Naive thymus-derived CD8-positive, alpha-beta T cell (primary cell): ENCODE results near the gene BACH2. TPM values are rescaled to one million over a fixed set of nuclear protein-coding genes. Genes with fewer than 3 reads are reported as not detected.

Source experiments
- ATAC-seq, 2 donors: fragments of 150-1000 bp; cut with Tn5 transposase in 1 of 2; sonication (Bioruptor Pico), chemical (Tn5 transposase) in 1 of 2; 1 replicate in 1 of 2; 2 replicates in 1 of 2; pipeline ENCODE4 v1.10.0; 2021; ENCODE audit warnings: mild to moderate bottlenecking in 2 of 2, moderate library complexity in 2 of 2
- POLR2A ChIA-PET: fragments of 350-600 bp; sonication (Branson Sonifier 250); formaldehyde crosslinking; loops from one replicate; lab custom pipeline; 2021; ENCODE audit warnings: antibody characterized with exemption; lab: Charles Lee
- DNase-seq, 10 donors: peaks; one replicate each; pipeline versions ENCODE4 v3.0.0 to v3.0.0-alpha.2; 2020 to 2022
- H3K27ac Mint-ChIP-seq, 10 donors: one replicate each; pipeline ENCODE4 v1.8.0; 2020 to 2022; ENCODE audit warnings: mild to moderate bottlenecking in 10 of 10, mixed read lengths in 10 of 10, moderate library complexity in 4 of 10, inconsistent platforms in 1 of 10
- H3K27me3 Mint-ChIP-seq, 5 donors: one replicate each; pipeline ENCODE4 v1.8.0; 2021 to 2022; ENCODE audit warnings: mixed read lengths in 5 of 5
- H3K36me3 Mint-ChIP-seq, 3 donors: one replicate each; pipeline ENCODE4 v1.8.0; 2020 to 2022; ENCODE audit warnings: mixed read lengths in 3 of 3, mild to moderate bottlenecking in 2 of 3, inconsistent platforms in 1 of 3
- H3K4me1 Mint-ChIP-seq, 4 donors: one replicate each; pipeline ENCODE4 v1.8.0; 2021 to 2022; ENCODE audit warnings: mixed read lengths in 4 of 4
- H3K4me3 Mint-ChIP-seq, 10 donors: one replicate each; pipeline ENCODE4 v1.8.0; 2020 to 2022; ENCODE audit warnings: mild to moderate bottlenecking in 10 of 10, mixed read lengths in 10 of 10, moderate library complexity in 6 of 10, inconsistent platforms in 1 of 10
- H3K9me3 Mint-ChIP-seq, 9 donors: one replicate each; pipeline ENCODE4 v1.8.0; 2020 to 2022; ENCODE audit warnings: mixed read lengths in 9 of 9, mild to moderate bottlenecking in 3 of 9, inconsistent platforms in 1 of 9, moderate library complexity in 1 of 9
- polyA plus RNA-seq, 3 donors: library from polyadenylated mRNA; unstranded; fragments of 300-500 nt; fragmentation: Illumina TruSeq; gene quantifications; one replicate each; pipeline ENCODE4 v1.2.3, GENCODE V29; 2021
- total RNA-seq, 8 experiments: library from RNA in 2 of 8; stranded (reverse) in 2 of 8; gene quantifications; one replicate each; pipeline ENCODE4 v1.2.3 and lab custom pipeline; 2021 to 2026

The BACH2 gene
- total and polyA plus RNA-seq, 5 experiments from 2014 or later: 17.5 to 126 (median 29.3) TPM

DNA sequence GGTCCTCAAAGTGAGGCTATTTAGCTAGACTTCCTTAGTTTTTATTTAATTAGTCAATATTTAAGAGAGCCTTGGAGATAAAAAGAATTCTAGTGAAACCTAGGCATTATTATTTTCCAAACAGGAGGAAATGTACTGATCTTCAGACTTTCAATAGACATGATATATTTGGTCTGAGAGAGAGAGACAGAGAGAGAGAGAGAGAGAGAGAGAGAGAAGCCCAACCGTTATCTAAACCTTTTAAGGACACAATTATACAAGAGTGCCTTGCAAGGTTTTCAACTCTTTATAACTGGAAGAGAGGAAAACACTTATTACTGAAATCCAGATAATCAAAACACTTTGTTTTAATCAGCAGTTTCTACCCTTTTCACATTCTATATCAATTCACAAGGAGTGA lies 64.8 kb downstream of the BACH2 start:
- POLR2A ChIA-PET: interaction anchor here (0.7 to 2.5 kb wide), 3 partner anchors 13 to 64 kb away, joined by 3 to 8 read pairs (median 5); no protein-coding TSS in a partner anchor
- H3K4me3 Mint-ChIP-seq: peak overlapping the region in 9 of 10 donors; percentile 19 to 85 (median 58)

DNA sequence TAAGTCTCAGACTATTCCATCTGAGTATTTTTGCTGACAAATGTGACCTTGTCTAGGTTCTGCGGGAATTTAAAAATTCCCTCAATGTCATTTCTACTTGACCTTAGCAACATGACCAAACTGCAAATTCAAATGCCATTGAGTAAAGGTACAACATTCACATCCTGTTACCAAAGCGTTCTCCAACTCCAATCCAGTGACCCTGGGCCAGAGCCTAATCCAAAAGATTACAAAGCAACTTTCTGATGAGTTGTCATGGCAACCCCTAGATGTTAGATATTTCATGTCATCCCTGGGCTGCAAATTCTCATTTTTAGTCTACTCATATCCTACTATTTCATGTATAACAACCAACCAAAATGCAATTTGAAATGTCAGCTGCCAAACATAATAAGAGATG lies 65.3 kb downstream of the BACH2 start:
- peaks cover 0 to 6% (median 4%) of the 10 kb centered on the region in 3 donors for H3K36me3 Mint-ChIP-seq
- peak overlapping the region in 8 of 10 donors; percentile 20 to 85 (median 60) for H3K4me3 Mint-ChIP-seq
- H3K4me1 Mint-ChIP-seq: peaks cover 64 to 100% (median 97%) of the 10 kb centered on the region in 4 donors
- H3K9me3 Mint-ChIP-seq: no peaks in the 10 kb centered on the region
- ATAC-seq (no peak), DNase-seq (no peak)
- no peaks in the 10 kb centered on the region for H3K27me3 Mint-ChIP-seq
- peak overlapping the region; percentile 92 to 99 (median 96) for H3K27ac Mint-ChIP-seq
- POLR2A ChIA-PET: interaction anchor here (1.2 to 1.9 kb wide), 4 partner anchors 9 to 64 kb away, joined by 3 to 11 read pairs (median 4); no protein-coding TSS in a partner anchor

More for the DNA sequence above, 64.8 kb downstream of the BACH2 start:
- DNase-seq: no peak
- Mint-ChIP-seq H3K4me1 (peaks cover 65 to 100% (median 98%) of the 10 kb centered on the region in 4 donors), H3K27me3 (no peaks in the 10 kb centered on the region), H3K9me3 (no peaks in the 10 kb centered on the region), H3K27ac (peak overlapping the region; percentile 92 to 99 (median 96)), H3K36me3 (peaks cover 0 to 6% (median 5%) of the 10 kb centered on the region in 3 donors)
- no peak for ATAC-seq

DNA sequence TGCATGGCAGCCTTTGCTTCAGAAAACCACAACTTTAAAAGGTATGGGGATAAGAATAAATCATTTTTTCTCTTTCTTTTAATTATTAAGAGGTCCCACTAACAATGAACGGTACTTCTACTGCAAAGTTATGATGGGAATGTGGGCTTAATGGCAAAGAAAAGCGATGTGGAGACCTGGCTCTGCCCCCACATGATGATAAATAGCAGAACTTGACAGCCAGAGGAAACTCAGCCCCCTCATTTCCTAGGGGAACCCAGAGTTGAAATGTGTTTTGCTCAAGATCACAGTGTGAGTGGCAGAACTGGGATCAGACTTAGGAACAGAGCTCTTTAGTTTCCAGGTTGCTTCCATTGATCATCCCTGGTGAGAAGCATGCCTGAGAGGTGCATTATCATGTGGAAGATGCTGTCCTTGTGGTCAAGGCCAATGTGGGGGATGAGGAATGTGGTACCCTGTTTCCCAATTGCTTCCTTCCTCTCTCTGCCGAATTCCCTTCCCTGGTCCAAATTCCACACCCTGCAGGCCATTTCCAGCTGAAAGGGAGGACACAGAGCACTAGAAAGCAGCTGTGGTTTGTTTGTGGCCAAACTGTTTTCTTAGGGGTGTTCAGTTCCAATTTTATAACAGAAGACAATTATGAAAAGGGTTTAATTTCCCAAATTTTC lies 66.0 kb downstream of the BACH2 start:
- Mint-ChIP-seq H3K27me3 (no peaks in the 10 kb centered on the region), H3K27ac (peak overlapping the region; percentile 92 to 99 (median 96)), H3K4me1 (peaks cover 65 to 100% (median 97%) of the 10 kb centered on the region in 4 donors), H3K4me3 (peak overlapping the region in 9 of 10 donors; percentile 16 to 85 (median 61)), H3K36me3 (peaks cover 0 to 7% (median 6%) of the 10 kb centered on the region in 3 donors), H3K9me3 (no peaks in the 10 kb centered on the region)
- POLR2A ChIA-PET: interaction anchor here (1.2 to 1.7 kb wide), 3 partner anchors 8 to 21 kb away, joined by 3 to 11 read pairs (median 3); no protein-coding TSS in a partner anchor
- ATAC-seq (no peak), DNase-seq (no peak)

GRCh38 chr6:90229331-90230010 lies 67.2 kb downstream of the BACH2 start:
- POLR2A ChIA-PET: interaction anchor here (0.6 to 1.7 kb wide), 7 partner anchors 11 to 67 kb away, joined by 3 to 11 read pairs (median 3); partner anchors contain the start of gene BACH2
- peaks cover 0 to 10% (median 9%) of the 10 kb centered on the region in 3 donors for H3K36me3 Mint-ChIP-seq
- DNase-seq (peak in 1 of 10 donors; percentile 31), ATAC-seq (no peak)
- peak overlapping the region in 9 of 10 donors; percentile 5 to 71 (median 58) for H3K4me3 Mint-ChIP-seq
- no peaks in the 10 kb centered on the region for H3K27me3 Mint-ChIP-seq
- peaks cover 62 to 99% (median 94%) of the 10 kb centered on the region in 4 donors for H3K4me1 Mint-ChIP-seq
- peak overlapping the region; percentile 88 to 99 (median 94) for H3K27ac Mint-ChIP-seq
- H3K9me3 Mint-ChIP-seq: no peaks in the 10 kb centered on the region

DNA sequence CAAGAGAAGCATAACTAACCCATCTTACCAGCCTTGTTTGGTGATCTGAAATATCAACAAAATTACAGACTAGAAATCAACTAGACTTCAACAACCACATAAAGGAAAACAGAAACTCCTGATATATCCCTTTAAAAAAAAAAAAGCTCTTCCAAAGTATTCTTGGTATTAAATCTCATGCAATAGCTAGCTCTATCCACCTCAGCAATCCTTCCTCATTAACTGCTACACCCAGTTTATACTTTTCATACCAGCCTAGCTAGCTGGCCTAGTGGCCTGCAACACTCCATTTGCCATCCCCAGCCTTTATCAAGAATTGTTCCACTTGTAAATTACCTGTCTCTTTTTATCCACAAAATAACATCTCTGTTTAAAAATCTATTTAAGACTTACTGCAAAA lies 69.0 kb downstream of the BACH2 start:
- Mint-ChIP-seq H3K4me1 (peaks cover 50 to 93% (median 89%) of the 10 kb centered on the region in 4 donors), H3K27ac (peak overlapping the region; percentile 73 to 99 (median 94)), H3K27me3 (no peaks in the 10 kb centered on the region), H3K36me3 (peaks cover 9 to 24% (median 23%) of the 10 kb centered on the region in 3 donors), H3K4me3 (peak overlapping the region in 7 of 10 donors; percentile 9 to 71 (median 58)), H3K9me3 (peaks cover 5 to 10% (median 6%) of the 10 kb centered on the region in 9 donors)
- POLR2A ChIA-PET: interaction anchor here (0.9 kb wide), 2 partner anchors 39 to 44 kb away, joined by 3 to 7 read pairs; no protein-coding TSS in a partner anchor
- DNase-seq (no peak), ATAC-seq (no peak)

GRCh38 chr6:90227213-90227612 lies 69.4 kb downstream of the BACH2 start:
- DNase-seq (no peak), ATAC-seq (no peak)
- Mint-ChIP-seq H3K36me3 (peaks cover 12 to 29% (median 27%) of the 10 kb centered on the region in 3 donors), H3K9me3 (peaks cover 8 to 15% (median 11%) of the 10 kb centered on the region in 9 donors), H3K27ac (peak overlapping the region; percentile 73 to 99 (median 94)), H3K4me3 (peak overlapping the region in 8 of 10 donors; percentile 25 to 71 (median 48)), H3K4me1 (peaks cover 50 to 93% (median 88%) of the 10 kb centered on the region in 4 donors), H3K27me3 (no peaks in the 10 kb centered on the region)
- POLR2A ChIA-PET: interaction anchor here (0.9 to 1.0 kb wide), 3 partner anchors 38 to 52 kb away, joined by 3 to 7 read pairs (median 4); no protein-coding TSS in a partner anchor

- no peak for DNase-seq
- POLR2A ChIA-PET: interaction anchor here (1.0 to 1.2 kb wide), 2 partner anchors 48 to 53 kb away, joined by 4 read pairs; no protein-coding TSS in a partner anchor
- ATAC-seq: peak in 1 of 2 donors; percentile 31
- no peaks in the 10 kb centered on the region for H3K27me3 Mint-ChIP-seq
- peaks cover 8 to 18% (median 11%) of the 10 kb centered on the region in 9 donors for H3K9me3 Mint-ChIP-seq
- H3K27ac Mint-ChIP-seq: peak overlapping the region; percentile 85 to 99 (median 89)
- peaks cover 47 to 93% (median 84%) of the 10 kb centered on the region in 4 donors for H3K4me1 Mint-ChIP-seq
- H3K4me3 Mint-ChIP-seq: peak overlapping the region in 6 of 10 donors; percentile 16 to 59 (median 42)
- peaks cover 12 to 35% (median 30%) of the 10 kb centered on the region in 3 donors for H3K36me3 Mint-ChIP-seq
Observed at GRCh38 chr6:90226257-90226656, 70.4 kb downstream of the BACH2 start.

DNA sequence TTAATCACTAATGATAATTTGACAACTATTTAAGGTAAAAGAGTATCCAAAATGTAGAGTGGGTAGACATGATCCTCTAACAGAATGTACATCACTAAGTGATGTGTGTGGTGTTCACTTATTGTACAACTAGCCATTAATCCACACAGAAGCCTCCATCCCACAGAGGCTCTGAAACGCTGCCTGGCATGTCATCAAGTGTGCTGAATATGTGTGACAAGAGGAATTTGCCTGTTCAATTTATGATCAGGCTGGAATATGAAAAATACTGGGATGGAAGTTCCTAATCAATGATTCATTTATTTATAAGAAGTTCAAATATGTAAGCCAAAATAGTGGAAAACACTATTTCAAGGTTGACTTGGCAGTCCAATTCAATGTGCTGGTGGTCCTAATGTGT lies 72.4 kb downstream of the BACH2 start:
- peaks cover 8 to 18% (median 11%) of the 10 kb centered on the region in 9 donors for H3K9me3 Mint-ChIP-seq
- ATAC-seq: no peak
- no peaks in the 10 kb centered on the region for H3K27me3 Mint-ChIP-seq
- no peak overlapping the region for H3K4me3 Mint-ChIP-seq
- no peak for DNase-seq
- POLR2A ChIA-PET: no interaction called here
- H3K27ac Mint-ChIP-seq: peak overlapping the region in 6 of 10 donors; percentile 7 to 71 (median 42)
- peaks cover 12 to 33% (median 30%) of the 10 kb centered on the region in 3 donors for H3K36me3 Mint-ChIP-seq
- H3K4me1 Mint-ChIP-seq: peaks cover 33 to 74% (median 65%) of the 10 kb centered on the region in 4 donors

DNA sequence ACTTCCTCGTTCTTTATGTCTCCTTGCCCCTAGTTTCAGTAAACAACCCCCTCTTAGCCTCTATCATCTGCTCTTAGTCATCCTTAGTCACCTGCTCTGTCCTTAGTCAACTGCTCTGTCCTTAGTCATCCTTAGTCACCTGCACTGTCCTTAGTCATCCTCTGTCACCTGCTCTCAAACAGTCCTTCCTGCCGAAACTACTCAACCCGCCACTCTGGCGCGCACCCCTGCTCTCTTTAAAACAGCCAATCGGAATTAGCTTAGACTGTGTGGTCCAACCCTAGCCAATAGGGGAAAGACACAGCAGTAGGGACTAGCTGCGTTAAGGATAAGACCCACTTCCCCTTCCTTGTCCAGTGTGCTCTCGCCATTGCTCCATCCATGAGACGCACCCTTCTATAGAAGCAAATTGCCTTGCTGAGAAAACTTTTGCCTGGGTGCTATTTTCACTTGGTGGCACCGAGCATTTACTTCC lies 73.9 kb downstream of the BACH2 start:
- POLR2A ChIA-PET: interaction anchor here (1.1 to 1.6 kb wide), 3 partner anchors 8 to 52 kb away, joined by 3 read pairs; no protein-coding TSS in a partner anchor
- Mint-ChIP-seq H3K4me3 (peak overlapping the region in 7 of 10 donors; percentile 3 to 69 (median 27)), H3K4me1 (peaks cover 29 to 60% (median 52%) of the 10 kb centered on the region in 4 donors), H3K36me3 (peaks cover 12 to 33% (median 30%) of the 10 kb centered on the region in 3 donors), H3K27me3 (no peaks in the 10 kb centered on the region), H3K27ac (peak overlapping the region in 9 of 10 donors; percentile 36 to 91 (median 83)), H3K9me3 (peaks cover 8 to 18% (median 11%) of the 10 kb centered on the region in 9 donors)
- DNase-seq (peak in 1 of 10 donors; percentile 22), ATAC-seq (no peak)

GRCh38 chr6:90222008-90222407 lies 74.6 kb downstream of the BACH2 start:
- H3K4me1 Mint-ChIP-seq: peaks cover 21 to 52% (median 44%) of the 10 kb centered on the region in 4 donors
- POLR2A ChIA-PET: interaction anchor here (0.8 to 1.6 kb wide), 6 partner anchors 9 to 74 kb away, joined by 3 to 4 read pairs (median 3); no protein-coding TSS in a partner anchor
- peaks cover 12 to 33% (median 30%) of the 10 kb centered on the region in 3 donors for H3K36me3 Mint-ChIP-seq
- no peak for DNase-seq
- H3K9me3 Mint-ChIP-seq: peaks cover 8 to 18% (median 11%) of the 10 kb centered on the region in 9 donors
- no peaks in the 10 kb centered on the region for H3K27me3 Mint-ChIP-seq
- H3K27ac Mint-ChIP-seq: peak overlapping the region in 9 of 10 donors; percentile 47 to 86 (median 74)
- ATAC-seq: no peak
- no peak overlapping the region for H3K4me3 Mint-ChIP-seq

DNA sequence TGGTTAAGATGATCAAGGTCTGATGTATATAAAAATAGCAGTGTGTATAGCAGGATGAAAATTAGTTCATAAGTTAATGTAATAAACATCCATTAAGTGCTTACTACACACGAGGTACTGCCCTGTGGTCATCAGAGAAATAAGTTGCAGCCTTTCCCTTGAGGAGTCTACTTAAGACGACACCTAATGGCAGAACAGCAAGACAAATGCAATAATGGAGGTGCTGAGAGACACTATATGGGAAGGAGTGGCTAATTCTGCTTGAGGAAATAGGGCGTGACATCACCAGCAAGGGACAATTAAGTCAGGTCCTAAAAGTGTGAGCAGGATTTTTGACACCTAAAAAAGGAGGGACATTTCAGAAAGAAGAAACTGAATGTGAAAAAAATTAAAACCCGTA lies 75.2 kb downstream of the BACH2 start:
- Mint-ChIP-seq H3K36me3 (peaks cover 12 to 33% (median 30%) of the 10 kb centered on the region in 3 donors), H3K9me3 (peaks cover 8 to 18% (median 11%) of the 10 kb centered on the region in 9 donors), H3K4me1 (peaks cover 23 to 48% (median 39%) of the 10 kb centered on the region in 4 donors), H3K4me3 (peak overlapping the region in 3 of 10 donors; percentile 6 to 10 (median 9)), H3K27me3 (no peaks in the 10 kb centered on the region), H3K27ac (peak overlapping the region in 8 of 10 donors; percentile 36 to 89 (median 72))
- DNase-seq: no peak
- no peak for ATAC-seq
- POLR2A ChIA-PET: interaction anchor here (0.7 to 1.7 kb wide), 5 partner anchors 11 to 75 kb away, joined by 3 to 5 read pairs (median 3); partner anchors contain the start of gene BACH2
